ENCODE measurements around the gene FUT7.

FUT7 gene

GRCh38 chr9:137021568-137021978 lies 10.3 kb downstream of the FUT7 start:
- no peak overlapping the region for H3K4me3 ChIP-seq (ENCODE audit: low read depth, low read length)
- no peak for DNase-seq (ENCODE audit: low read depth)

GRCh38 chr9:137020771-137021567 lies 10.9 kb downstream of the FUT7 start:
- DNase-seq (ENCODE audit: low read depth) = no peak
- H3K4me3 ChIP-seq (ENCODE audit: low read depth, low read length) = no peak overlapping the region

DNA sequence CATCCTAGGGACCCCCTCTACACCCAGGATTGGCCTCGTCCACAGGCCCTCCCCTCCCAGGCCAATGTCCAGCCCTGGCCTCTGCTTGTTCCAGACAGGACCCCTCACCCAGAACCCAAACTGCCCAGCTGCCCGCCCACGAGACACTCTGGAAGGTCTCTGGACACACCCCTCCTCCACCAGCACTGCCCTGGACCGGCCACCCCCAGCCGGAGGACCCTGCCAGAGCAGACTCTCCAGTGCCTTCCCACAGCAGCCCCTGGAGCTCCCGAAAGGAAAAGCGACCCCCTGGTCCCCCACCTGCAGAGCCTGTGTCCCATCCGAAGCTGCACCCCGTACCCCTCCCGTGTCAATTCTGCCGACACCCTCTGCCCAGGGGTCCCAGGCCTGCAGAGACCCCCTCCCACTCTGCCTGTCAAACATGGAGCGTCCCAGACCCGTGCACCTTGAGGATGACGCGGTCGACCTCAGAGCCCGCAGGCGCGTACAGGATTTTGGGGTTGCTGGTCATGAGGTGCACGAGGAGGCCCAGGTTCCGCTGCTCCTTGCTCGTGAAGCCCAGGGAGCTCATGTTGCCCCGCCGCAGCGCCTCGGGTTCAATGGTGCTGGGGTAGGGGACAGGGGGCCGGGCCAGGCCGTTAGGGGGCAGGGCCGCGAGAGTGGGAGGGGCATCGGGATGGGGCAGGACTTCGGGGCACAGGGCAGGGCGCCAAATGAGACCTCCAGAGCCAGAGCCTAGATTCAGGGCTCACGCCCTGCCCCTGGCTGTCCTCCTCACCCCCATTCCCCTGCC lies 11.8 kb downstream of the FUT7 start:
- H3K4me3 ChIP-seq (ENCODE audit: low read depth, low read length) = no peak overlapping the region
- DNase-seq (ENCODE audit: low read depth) = no peak

GRCh38 chr9:137018761-137019559 lies 12.9 kb downstream of the FUT7 start:
- H3K4me3 ChIP-seq (ENCODE audit: low read depth, low read length) = no peak overlapping the region
- DNase-seq (ENCODE audit: low read depth) = no peak

DNA sequence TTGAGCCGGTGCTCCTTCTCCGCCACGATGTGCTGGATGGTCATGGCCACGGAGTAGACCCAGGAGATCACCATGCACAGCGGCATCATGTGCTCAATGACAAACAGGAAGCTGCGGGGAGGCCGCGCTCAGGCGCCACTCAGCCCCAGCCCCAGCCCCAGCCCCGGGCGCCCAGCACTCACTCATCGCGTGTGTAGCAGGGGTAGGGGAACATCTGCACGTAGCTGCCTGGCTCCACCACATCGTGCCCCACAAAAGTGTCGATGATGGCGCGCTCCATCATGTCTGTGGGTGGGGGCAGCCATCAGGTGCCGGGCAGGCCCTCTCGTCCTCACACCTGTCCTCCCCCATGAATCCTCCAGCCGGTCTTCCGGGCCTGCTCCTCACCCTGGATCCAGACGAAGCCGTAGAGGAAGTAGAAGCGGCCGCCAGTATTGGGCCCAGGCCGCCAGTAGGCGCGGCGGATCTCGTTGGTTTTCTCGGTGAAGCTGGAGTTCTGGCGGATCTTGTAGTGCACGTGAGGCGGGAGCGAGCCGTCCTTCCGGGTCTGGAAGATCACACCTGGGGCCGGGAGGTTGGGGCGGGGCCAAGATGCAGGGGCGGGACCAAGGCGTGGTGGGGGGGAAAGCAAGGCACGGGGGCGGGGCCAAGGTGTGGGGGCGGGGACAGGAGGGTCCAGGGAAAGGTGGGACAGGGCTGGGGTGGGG lies 13.9 kb downstream of the FUT7 start:
- H3K4me3 ChIP-seq (ENCODE audit: low read depth, low read length) = no peak overlapping the region
- no peak for DNase-seq (ENCODE audit: low read depth)

GRCh38 chr9:137017071-137017470 lies 14.8 kb downstream of the FUT7 start:
- no peak overlapping the region for H3K4me3 ChIP-seq (ENCODE audit: low read depth, low read length)
- no peak for DNase-seq (ENCODE audit: low read depth)

GRCh38 chr9:137016436-137016835 lies 15.5 kb downstream of the FUT7 start:
- DNase-seq (ENCODE audit: low read depth) = no peak
- no peak overlapping the region for H3K4me3 ChIP-seq (ENCODE audit: low read depth, low read length)

DNA sequence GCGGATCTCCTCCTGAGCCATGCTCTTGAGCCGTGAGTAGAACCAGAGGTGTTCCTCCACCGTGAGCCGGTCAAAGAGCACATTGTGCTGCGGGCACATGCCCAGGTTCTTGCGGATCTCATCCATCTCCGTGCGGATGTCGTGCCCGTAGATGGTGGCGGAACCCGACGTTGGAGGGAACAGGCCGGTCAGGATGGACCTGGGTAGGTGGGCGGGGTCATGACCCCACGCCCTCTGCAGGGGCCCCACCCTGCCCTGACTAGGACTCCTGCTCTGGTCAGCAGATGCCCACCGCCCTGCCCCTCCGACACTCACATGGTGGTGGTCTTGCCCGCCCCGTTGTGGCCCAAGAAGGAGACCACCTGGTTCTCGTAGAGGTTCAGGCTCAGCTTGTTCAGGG lies 15.9 kb downstream of the FUT7 start:
- no peak for DNase-seq (ENCODE audit: low read depth)
- no peak overlapping the region for H3K4me3 ChIP-seq (ENCODE audit: low read depth, low read length)

DNA sequence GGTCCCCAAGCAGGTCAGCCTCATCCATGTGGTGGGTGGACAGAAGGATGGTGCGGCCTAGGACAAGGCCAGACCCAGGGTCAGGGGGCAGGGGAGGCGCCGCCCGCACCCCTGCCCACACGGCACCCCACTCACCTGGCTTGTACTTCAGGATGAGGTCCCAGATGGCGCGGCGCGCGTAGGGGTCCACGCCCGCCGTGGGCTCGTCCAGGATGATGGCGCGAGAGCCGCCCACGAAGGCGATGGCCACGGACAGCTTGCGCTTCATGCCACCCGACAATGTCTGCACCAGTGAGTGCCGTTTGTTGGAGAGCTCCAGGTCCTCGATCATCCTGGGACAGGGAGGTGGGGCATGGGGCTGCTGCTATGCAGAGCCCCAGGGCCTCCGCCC lies 16.4 kb downstream of the FUT7 start:
- DNase-seq (ENCODE audit: low read depth) = no peak
- no peak overlapping the region for H3K4me3 ChIP-seq (ENCODE audit: low read depth, low read length)

GRCh38 chr9:137014776-137015539 lies 16.9 kb downstream of the FUT7 start:
- DNase-seq (ENCODE audit: low read depth) = no peak
- no peak overlapping the region for H3K4me3 ChIP-seq (ENCODE audit: low read depth, low read length)

DNA sequence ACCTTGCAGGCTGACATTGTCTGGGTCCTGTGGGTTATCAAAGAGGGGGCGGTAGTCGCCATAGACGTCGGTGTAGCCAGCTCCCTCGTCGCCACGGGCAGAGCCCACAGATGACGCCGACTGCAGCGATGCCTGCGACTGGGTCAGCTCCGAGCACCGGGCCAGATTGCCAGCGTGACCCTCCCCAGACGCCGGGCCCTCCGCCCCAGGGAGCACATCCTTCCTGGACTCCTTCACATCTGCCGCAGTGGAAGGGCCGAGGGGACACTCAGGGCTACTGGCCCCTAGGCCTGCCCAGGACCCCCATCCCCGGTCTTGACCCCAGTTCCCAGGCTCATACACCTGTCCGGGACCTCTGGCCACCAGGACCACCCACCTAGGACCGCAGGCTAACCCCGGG lies 17.7 kb downstream of the FUT7 start:
- H3K4me3 ChIP-seq (ENCODE audit: low read depth, low read length) = no peak overlapping the region
- no peak for DNase-seq (ENCODE audit: low read depth)

- no peak overlapping the region for H3K4me3 ChIP-seq (ENCODE audit: low read depth, low read length)
- no peak for DNase-seq (ENCODE audit: low read depth)
Observed at GRCh38 chr9:137013571-137013940, 18.3 kb downstream of the FUT7 start.

DNA sequence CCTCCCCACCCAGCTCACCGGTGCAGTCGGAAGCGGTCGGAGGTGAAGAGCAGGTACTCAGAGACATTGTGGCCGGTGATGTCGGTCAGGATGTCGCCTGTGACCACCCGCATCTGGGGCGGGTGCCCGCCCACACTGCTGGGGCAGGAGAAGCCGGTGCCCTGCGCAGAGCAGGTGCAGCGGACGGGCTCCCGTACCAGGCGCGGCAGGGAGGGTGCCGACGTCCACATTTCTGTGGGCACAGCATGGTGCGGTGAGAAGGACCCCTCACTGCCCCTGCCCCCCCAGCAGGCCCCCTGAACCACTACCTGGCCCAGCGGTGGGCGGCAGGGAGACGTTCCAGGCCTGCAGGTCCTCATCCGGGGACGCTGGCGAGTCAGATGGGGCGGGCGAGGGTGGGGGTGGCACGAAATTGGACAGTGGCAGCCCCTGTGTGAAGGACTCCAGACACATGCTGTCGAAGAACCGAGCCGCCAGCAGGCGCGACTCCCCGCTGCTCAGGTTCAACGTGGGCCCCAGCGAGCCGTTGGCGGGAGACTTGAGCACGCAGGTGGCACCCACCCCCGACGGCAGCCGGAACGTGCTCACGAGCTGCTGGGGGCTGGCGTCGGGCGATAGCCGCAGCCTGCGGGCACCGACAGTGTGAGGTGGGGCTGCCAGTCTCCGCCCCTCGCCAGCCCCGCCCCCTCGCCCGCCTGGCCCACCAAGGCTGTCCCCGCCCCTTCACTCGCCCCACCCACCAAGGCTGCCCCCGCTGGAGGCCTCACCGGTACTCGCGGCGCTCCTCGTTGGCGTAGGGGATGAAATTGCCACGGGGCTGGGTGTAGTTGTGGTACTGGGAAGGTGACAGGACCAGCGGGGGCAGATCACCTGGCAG lies 19.0 kb downstream of the FUT7 start:
- H3K4me3 ChIP-seq (ENCODE audit: low read depth, low read length) = no peak overlapping the region
- no peak for DNase-seq (ENCODE audit: low read depth)

DNA sequence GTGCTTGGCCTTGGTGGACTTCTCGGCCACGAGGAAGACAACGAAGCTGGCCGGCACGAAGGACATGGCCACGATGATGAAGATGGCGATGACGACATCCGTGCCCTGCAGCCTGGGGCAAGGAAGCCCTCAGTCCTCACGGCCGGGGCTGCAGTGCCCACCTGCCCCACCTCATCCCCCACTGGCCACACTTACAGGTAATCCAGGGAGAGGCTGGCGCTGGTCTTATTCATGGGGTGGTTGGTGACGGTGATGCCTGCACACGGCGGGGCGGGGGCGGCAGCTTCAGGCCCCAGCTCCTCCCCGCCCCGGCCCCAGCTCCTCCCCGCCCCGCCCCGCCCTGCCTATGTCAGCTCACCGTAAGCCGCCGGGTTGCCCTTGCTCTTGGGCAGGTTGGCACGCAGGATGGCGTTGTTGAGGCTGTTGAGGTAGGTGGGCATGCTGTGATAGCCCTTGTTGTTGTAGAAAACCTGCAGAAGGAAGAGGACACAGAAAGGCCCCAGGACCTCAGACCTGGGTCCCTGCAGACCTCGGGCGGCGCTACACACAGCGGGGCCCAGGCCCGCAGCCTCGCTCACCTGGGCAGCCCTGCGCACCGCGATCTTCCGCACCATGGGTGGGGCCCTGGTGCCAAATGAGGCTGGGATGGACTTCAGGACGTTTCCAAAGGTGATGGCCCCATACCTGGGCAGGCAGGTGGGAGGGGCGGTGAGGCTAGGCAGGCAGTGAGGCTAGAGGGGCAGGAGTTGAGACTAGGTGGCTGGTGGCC lies 19.8 kb downstream of the FUT7 start:
- no peak for DNase-seq (ENCODE audit: low read depth)
- H3K4me3 ChIP-seq (ENCODE audit: low read depth, low read length) = no peak overlapping the region

GRCh38 chr9:137011156-137011555 lies 20.7 kb downstream of the FUT7 start:
- no peak for DNase-seq (ENCODE audit: low read depth)
- H3K4me3 ChIP-seq (ENCODE audit: low read depth, low read length) = no peak overlapping the region

GRCh38 chr9:137009938-137010732 lies 21.8 kb downstream of the FUT7 start:
- no peak overlapping the region for H3K4me3 ChIP-seq (ENCODE audit: low read depth, low read length)
- no peak for DNase-seq (ENCODE audit: low read depth)

DNA sequence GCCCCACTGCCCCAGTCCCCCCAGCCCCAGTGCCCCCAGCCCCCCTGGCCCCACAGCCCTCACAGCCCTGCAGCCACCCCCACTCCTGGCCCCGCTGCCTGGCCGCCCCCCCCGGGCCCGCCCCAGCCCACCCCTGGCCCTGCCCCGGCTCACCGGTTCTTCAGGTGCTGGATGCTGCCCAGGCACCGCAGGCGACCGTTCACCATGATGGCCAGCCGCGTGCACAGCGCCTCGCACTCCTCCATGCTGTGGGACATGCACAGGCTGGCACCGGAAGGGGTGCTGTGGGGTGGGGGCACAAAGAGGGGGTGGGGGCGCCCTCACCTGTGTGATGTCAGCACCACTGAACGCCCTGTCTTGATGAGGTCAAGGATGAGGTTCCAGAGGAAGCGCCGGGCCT lies 22.7 kb downstream of the FUT7 start:
- no peak overlapping the region for H3K4me3 ChIP-seq (ENCODE audit: low read depth, low read length)
- DNase-seq (ENCODE audit: low read depth) = no peak

Measured in skeletal muscle cell (primary cell).